ENCODE measurements around the gene SMYD3.

SMYD3 gene

GRCh38 chr1:246162560-246162959, 344.5 kb downstream of the SMYD3 start:
- DNase-seq: no peak

- DNase-seq: no peak
Observed at GRCh38 chr1:246161626-246162025, 345.5 kb downstream of the SMYD3 start.

GRCh38 chr1:246160905-246161304, 346.2 kb downstream of the SMYD3 start:
- DNase-seq: no peak

- no peak for DNase-seq
Observed at GRCh38 chr1:246160374-246160773, 346.7 kb downstream of the SMYD3 start.

GRCh38 chr1:246159279-246160227, 347.5 kb downstream of the SMYD3 start:
- DNase-seq: no peak

- no peak for DNase-seq
Observed at GRCh38 chr1:246158131-246158530, 348.9 kb downstream of the SMYD3 start.

GRCh38 chr1:246157516-246157915, 349.6 kb downstream of the SMYD3 start:
- DNase-seq: no peak

- DNase-seq: no peak
Observed at GRCh38 chr1:246156847-246157246, 350.2 kb downstream of the SMYD3 start.

- no peak for DNase-seq
Observed at GRCh38 chr1:246155923-246156322, 351.2 kb downstream of the SMYD3 start.

GRCh38 chr1:246153796-246154212, 353.3 kb downstream of the SMYD3 start:
- DNase-seq: no peak

- no peak for DNase-seq
Observed at GRCh38 chr1:246152986-246153431, 354.1 kb downstream of the SMYD3 start.

GRCh38 chr1:246151796-246152434, 355.2 kb downstream of the SMYD3 start:
- DNase-seq: no peak

GRCh38 chr1:246149543-246149942, 357.5 kb downstream of the SMYD3 start:
- DNase-seq: no peak

GRCh38 chr1:246147524-246148461, 359.3 kb downstream of the SMYD3 start:
- DNase-seq: no peak

- DNase-seq: no peak
Observed at GRCh38 chr1:246146804-246147523, 360.1 kb downstream of the SMYD3 start.

- no peak for DNase-seq
Observed at GRCh38 chr1:246145900-246146299, 361.2 kb downstream of the SMYD3 start.

- no peak for DNase-seq
Observed at GRCh38 chr1:246144931-246145330, 362.1 kb downstream of the SMYD3 start.

- DNase-seq: no peak
Observed at GRCh38 chr1:246142320-246142893, 364.7 kb downstream of the SMYD3 start.

- no peak for DNase-seq
Observed at GRCh38 chr1:246141306-246141705, 365.8 kb downstream of the SMYD3 start.

- no peak for DNase-seq
Observed at GRCh38 chr1:246139745-246140182, 367.3 kb downstream of the SMYD3 start.

GRCh38 chr1:246138781-246139180, 368.3 kb downstream of the SMYD3 start:
- DNase-seq: no peak

- DNase-seq: no peak
Observed at GRCh38 chr1:246136477-246136876, 370.6 kb downstream of the SMYD3 start.
